ENCODE data around the gene DHH.
A peak's percentile ranks its signal among the peaks of the same experiment; 100 is the strongest.

DHH gene

GRCh38 chr12:49048953-49049352 lies 45.6 kb downstream of the DHH start:
- no peak for DNase-seq

DNA sequence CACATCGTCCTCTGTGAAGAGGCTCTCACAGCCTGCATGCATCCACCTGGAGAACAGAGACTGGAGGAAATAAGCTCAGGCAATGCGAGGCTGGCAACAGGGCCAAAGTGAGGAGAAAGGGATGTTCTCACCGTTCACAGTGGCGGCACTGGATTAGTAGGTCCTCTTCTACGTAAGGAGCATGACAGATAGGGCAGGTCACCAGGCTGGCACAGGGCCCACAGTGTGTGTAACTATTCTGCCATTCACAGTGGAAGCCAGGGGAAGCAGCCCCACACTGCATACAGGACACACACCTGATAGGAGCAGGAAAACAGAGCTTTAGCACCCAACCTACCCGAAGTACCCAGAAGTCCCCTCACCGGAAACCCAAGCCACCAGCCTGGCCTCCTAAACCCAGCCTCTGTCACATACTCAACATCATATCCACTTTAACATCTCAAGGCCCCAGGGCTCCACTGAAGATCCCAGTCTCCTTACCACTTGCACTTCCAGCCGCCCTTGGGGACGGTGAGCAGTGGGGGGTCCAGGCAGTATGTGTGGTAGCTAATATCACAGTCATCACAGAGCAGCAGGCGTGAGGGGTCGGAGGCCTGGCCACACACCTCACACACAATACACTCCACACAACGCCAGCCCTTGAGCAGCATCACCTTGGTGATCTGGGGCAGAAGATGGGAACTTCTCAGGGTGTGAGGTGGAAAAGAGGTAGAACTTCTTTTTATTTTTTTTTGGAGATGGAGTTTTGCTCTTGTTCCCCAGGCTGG lies 48.3 kb downstream of the DHH start:
- DNase-seq, result no peak

GRCh38 chr12:49044660-49045059 lies 49.9 kb downstream of the DHH start:
- no peak for DNase-seq

DNA sequence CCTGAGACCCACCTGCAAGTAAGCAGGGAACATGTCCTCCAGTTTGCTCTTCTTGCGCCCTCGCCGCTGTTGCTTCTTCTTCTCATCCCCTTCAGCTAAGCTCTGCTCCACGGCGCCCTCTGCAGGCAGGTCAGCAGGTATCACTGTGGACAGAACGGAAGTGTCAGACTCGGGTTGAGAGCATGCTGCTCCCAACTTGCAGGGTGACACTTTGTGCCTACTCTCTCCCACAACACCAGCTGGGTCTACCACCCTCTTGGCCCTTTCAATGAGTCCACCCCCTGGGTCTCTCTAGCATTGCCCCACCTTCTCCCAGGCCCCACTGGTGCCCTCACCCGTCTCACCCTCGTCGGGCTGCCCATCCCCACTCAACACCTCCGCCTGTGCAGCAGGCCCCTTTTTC lies 50.7 kb downstream of the DHH start:
- peak; percentile 78 for DNase-seq

- DNase-seq, result no peak
These were observed 51.4 kb downstream of the DHH start for GRCh38 chr12:49043241-49043640.

- no peak for DNase-seq
These were observed 52.6 kb downstream of the DHH start for GRCh38 chr12:49041881-49042484.

GRCh38 chr12:49041036-49041880 lies 53.3 kb downstream of the DHH start:
- DNase-seq, result no peak

DNA sequence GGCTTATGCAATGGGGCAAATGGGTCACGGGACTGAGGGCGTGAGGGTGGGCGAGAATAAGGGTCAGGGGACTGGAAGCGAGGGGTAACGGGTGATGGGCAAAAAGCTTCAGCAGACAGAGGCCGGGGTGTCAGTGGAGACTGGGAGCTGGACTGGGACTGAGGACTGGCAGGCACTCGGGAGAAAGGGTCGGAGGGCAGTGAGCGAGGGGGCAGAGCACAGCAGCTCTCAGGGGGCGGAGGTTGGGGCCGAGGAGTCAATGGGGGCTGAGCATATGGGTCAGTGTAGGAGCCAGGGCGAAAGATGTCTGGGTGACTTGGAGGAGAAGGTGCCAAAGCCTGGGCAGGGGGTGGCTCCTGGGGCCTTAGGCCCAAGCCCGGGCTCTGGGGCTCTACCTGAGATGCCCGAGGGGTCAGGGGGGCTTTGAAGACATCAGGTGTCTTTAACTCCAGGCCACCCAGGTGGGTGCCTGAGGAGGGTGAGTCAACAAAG lies 54.2 kb downstream of the DHH start:
- DNase-seq, result no peak

- DNase-seq, result no peak
These were observed 54.9 kb downstream of the DHH start for GRCh38 chr12:49039421-49040363.

- no peak for DNase-seq
These were observed 56.2 kb downstream of the DHH start for GRCh38 chr12:49038291-49038955.

DNA sequence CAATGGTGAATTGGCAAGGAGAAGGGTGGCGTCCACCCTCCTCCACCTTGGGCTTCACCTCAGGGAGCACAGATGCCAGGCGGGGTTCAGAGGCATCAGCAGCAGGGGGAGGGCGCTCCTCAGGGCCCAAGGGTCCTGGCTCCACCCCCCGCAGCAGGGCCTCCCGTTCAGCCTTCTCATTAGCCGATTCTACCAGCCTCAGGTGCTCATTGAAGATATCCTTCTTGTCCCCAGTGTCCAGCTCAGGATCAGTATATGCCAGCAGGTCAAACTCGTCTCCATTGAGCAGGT lies 56.7 kb downstream of the DHH start:
- no peak for DNase-seq

- DNase-seq, result no peak
These were observed 57.3 kb downstream of the DHH start for GRCh38 chr12:49037111-49037946.

All from stimulated activated CD4-positive, alpha-beta T cell treated with anti-CD3 and anti-CD28 coated beads, Interleukin-1b, Interleukin-23, amount 100 ng/mL, for 48 hours (primary cell).